ENCODE results near the gene NDUFB2.
"Not testable (repeated sequence)": the region's sequence is repeated elsewhere in the genome, so short reads cannot be mapped to it uniquely, and the experiment has no call there.

Gene NDUFB2

GRCh38 chr7:140673063-140673773, 23.3 kb upstream of the NDUFB2 start:
- peak; percentile 39 for DNase-seq

GRCh38 chr7:140673774-140674155, 22.7 kb upstream of the NDUFB2 start:
- DNase-seq, result no peak

GRCh38 chr7:140674356-140674800, 22.1 kb upstream of the NDUFB2 start:
- DNase-seq, result no peak

GRCh38 chr7:140674899-140675701, 21.4 kb upstream of the NDUFB2 start:
- no peak for DNase-seq

GRCh38 chr7:140675726-140676125, 20.8 kb upstream of the NDUFB2 start:
- no peak for DNase-seq

- DNase-seq, result no peak
These were observed 20.2 kb upstream of the NDUFB2 start for GRCh38 chr7:140676306-140676705.

GRCh38 chr7:140676956-140677355, 19.6 kb upstream of the NDUFB2 start:
- not testable (repeated sequence) for DNase-seq

GRCh38 chr7:140677496-140677895, 19.0 kb upstream of the NDUFB2 start:
- DNase-seq, result no peak

- DNase-seq, result no peak
These were observed 18.3 kb upstream of the NDUFB2 start for GRCh38 chr7:140678081-140678815.

- DNase-seq, result no peak
These were observed 17.7 kb upstream of the NDUFB2 start for GRCh38 chr7:140678816-140679130.

- DNase-seq, result no peak
These were observed 17.3 kb upstream of the NDUFB2 start for GRCh38 chr7:140679186-140679585.

- DNase-seq, result no peak
These were observed 15.6 kb upstream of the NDUFB2 start for GRCh38 chr7:140680886-140681285.

GRCh38 chr7:140681766-140682165, 14.7 kb upstream of the NDUFB2 start:
- DNase-seq, result no peak

- DNase-seq, result no peak
These were observed 12.9 kb upstream of the NDUFB2 start for GRCh38 chr7:140683657-140684056.

- DNase-seq, result no peak
These were observed 12.2 kb upstream of the NDUFB2 start for GRCh38 chr7:140684066-140684950.

GRCh38 chr7:140685407-140686087, 11.0 kb upstream of the NDUFB2 start:
- DNase-seq, result no peak

GRCh38 chr7:140686921-140687320, 9.6 kb upstream of the NDUFB2 start:
- DNase-seq, result no peak

- DNase-seq, result no peak
These were observed 8.2 kb upstream of the NDUFB2 start for GRCh38 chr7:140688341-140688740.

GRCh38 chr7:140689199-140690152, 7.0 kb upstream of the NDUFB2 start:
- DNase-seq, result no peak

- no peak for DNase-seq
These were observed 5.0 kb upstream of the NDUFB2 start for GRCh38 chr7:140691376-140692045.
